Transverse colon (tissue), 4 donors: ENCODE data around the gene MAPK8IP3. TPM values are rescaled to one million over a fixed set of nuclear protein-coding genes. Genes with fewer than 3 reads are reported as not detected.

ENCODE experiments used
- DNase-seq: peaks from one replicate; pipeline ENCODE4 v3.0.0-alpha.2; 2019
- H3K27ac ChIP-seq, 4 donors: fragments of 200-600 bp; sonication (generic); 2 replicates each; pipeline ENCODE4 v1.5.1; 2016 to 2018; ENCODE audit warnings: inconsistent platforms in 4 of 4
- H3K27me3 ChIP-seq: fragments of 200-600 bp; sonication (generic); 2 replicates; pipeline ENCODE4 v1.5.1; 2017; ENCODE audit warnings: inconsistent platforms
- H3K36me3 ChIP-seq, 4 donors: fragments of 200-600 bp; sonication (generic); 2 replicates each; pipeline ENCODE4 v1.5.1; 2017 to 2019; ENCODE audit warnings: inconsistent platforms in 4 of 4
- H3K4me1 ChIP-seq, 4 donors: fragments of 200-600 bp; sonication (generic); 2 replicates each; pipeline ENCODE4 v1.5.1; 2017 to 2020; ENCODE audit warnings: inconsistent platforms in 4 of 4
- H3K4me3 ChIP-seq, 4 donors: fragments of 200-600 bp; sonication (generic); 1 replicate in 1 of 4; 2 replicates in 3 of 4; pipeline versions ENCODE4 v1.5.1 to v1.6.1; 2017 to 2019; ENCODE audit warnings: inconsistent platforms in 4 of 4
- H3K9me3 ChIP-seq, 2 donors: fragments of 200-600 bp; sonication (generic); 2 replicates each; pipeline ENCODE4 v1.5.1; 2017 to 2019; ENCODE audit warnings: inconsistent platforms in 2 of 2
- CTCF ChIP-seq, 5 experiments: fragments of 200-600 bp in 3 of 5; fragments of 450-650 bp in 2 of 5; sonication (generic) in 3 of 5; IDR thresholded peaks; 1 replicate in 2 of 5; 2 replicates in 3 of 5; pipeline ENCODE4 v1.5.1; 2016 to 2017; ENCODE audit warnings: antibody characterized with exemption in 5 of 5, inconsistent platforms in 3 of 5, mild to moderate bottlenecking in 2 of 5, moderate library complexity in 1 of 5
- EP300 ChIP-seq: sonication (generic); formaldehyde crosslinking; IDR thresholded peaks from one replicate; pipeline ENCODE4 v1.6.1; 2017; ENCODE audit warnings: antibody characterized with exemption, low read depth
- POLR2A ChIP-seq: fragments of 450-650 bp; IDR thresholded peaks from one replicate; pipeline ENCODE4 v1.6.1; 2016; ENCODE audit warnings: antibody characterized with exemption, mild to moderate bottlenecking, moderate library complexity
- POLR2AphosphoS5 ChIP-seq, 3 donors: sonication (generic); formaldehyde crosslinking; IDR thresholded peaks; one replicate each; pipeline ENCODE4 v1.6.1; 2016; ENCODE audit warnings: antibody characterized with exemption in 3 of 3
- WGBS, 2 donors: methylation state at CpG; one replicate each; pipeline ENCODE4 v1.1.5; 2018; ENCODE audit warnings: low coverage in 1 of 2; 5-methylcytosine and 5-hydroxymethylcytosine counted together
- in situ Hi-C, 4 donors: fragments of 200-750 bp; cut with MboI; loops; one replicate each; pipeline versions ENCODE4 v1.15.0 to v1.15.1; 2017; ENCODE audit warnings: low sequenced_read_pairs in 3 of 4, low pct_ligation_motif_present in 1 of 4, low pct_unique_long_range_greater_than_20kb in 1 of 4
- intact Hi-C: fragments of 100-400 bp; cut with DNase I; formaldehyde crosslinking; loops from one replicate; pipeline ENCODE4 v1.15.1; 2023; ENCODE audit warnings: low total_unique reads
- total RNA-seq, 4 donors: library from RNA; depleted of rRNA; stranded (reverse); fragments of >200 nt; gene quantifications; one replicate each; pipeline ENCODE4 v1.1.0, GENCODE V29; 2016

The MAPK8IP3 gene
- total RNA-seq, 4 donors from 2014 or later: 74.0 to 250 (median 138) TPM

GRCh38 chr16:1710811-1711507 lies 5.0 kb downstream of the MAPK8IP3 start:
- intact Hi-C loops (no loop called here), in situ Hi-C loops (no loop called here)
- Histone ChIP-seq H3K36me3 (no peaks in the 10 kb centered on the region), H3K27ac (no peak overlapping the region), H3K9me3 (no peaks in the 10 kb centered on the region), H3K4me1 (peaks cover 11 to 26% (median 17%) of the 10 kb centered on the region in 4 donors), H3K4me3 (no peak overlapping the region), H3K27me3 (no peaks in the 10 kb centered on the region)
- DNase-seq: no peak
- TF ChIP-seq EP300 (no peak), POLR2A (no peak), CTCF (IDR thresholded peaks at IDR 0.05) (no peak), POLR2AphosphoS5 (IDR thresholded peaks at IDR 0.05) (no peak)
- 86% methylated on average over 17 of the region's 17 CpGs; no CpG with 5 or more reads in 1 of the 2 donors for WGBS, 2 donors

- in situ Hi-C loops: no loop called here
These were observed 6.8 kb downstream of the MAPK8IP3 start for GRCh38 chr16:1712791-1713261.

GRCh38 chr16:1713331-1713730 lies 7.3 kb downstream of the MAPK8IP3 start:
- 74 to 86% methylated on average over 4 to 7 of the region's 7 CpGs for WGBS, 2 donors
- no peak for DNase-seq
- no peaks in the 10 kb centered on the region for H3K9me3 ChIP-seq
- H3K27ac ChIP-seq: peak overlapping the region in 1 of 4 donors; percentile 17
- intact Hi-C loops: no loop called here
- no peaks in the 10 kb centered on the region for H3K27me3 ChIP-seq
- in situ Hi-C loops: no loop called here
- no peak overlapping the region for H3K4me3 ChIP-seq
- no peak for TF ChIP-seq POLR2AphosphoS5 (IDR thresholded peaks at IDR 0.05)
- no peak for TF ChIP-seq CTCF (IDR thresholded peaks at IDR 0.05)
- TF ChIP-seq EP300: no peak
- no peak for TF ChIP-seq POLR2A
- no peaks in the 10 kb centered on the region for H3K36me3 ChIP-seq
- peaks cover 0 to 7% (median 3%) of the 10 kb centered on the region in 4 donors for H3K4me1 ChIP-seq

More at GRCh38 chr16:1712791-1713261, 6.8 kb downstream of the MAPK8IP3 start:
- Histone ChIP-seq H3K27ac (no peak overlapping the region), H3K4me3 (no peak overlapping the region), H3K27me3 (no peaks in the 10 kb centered on the region), H3K9me3 (no peaks in the 10 kb centered on the region), H3K36me3 (no peaks in the 10 kb centered on the region), H3K4me1 (peaks cover 4 to 12% (median 8%) of the 10 kb centered on the region in 4 donors)
- WGBS, 2 donors: 77% methylated on average over 14 of the region's 14 CpGs; no CpG with 5 or more reads in 1 of the 2 donors
- DNase-seq: no peak
- intact Hi-C loops: no loop called here
- no peak for TF ChIP-seq POLR2A
- TF ChIP-seq POLR2AphosphoS5 (IDR thresholded peaks at IDR 0.05): no peak
- no peak for TF ChIP-seq CTCF (IDR thresholded peaks at IDR 0.05)
- no peak for TF ChIP-seq EP300

GRCh38 chr16:1713933-1714332 lies 7.9 kb downstream of the MAPK8IP3 start:
- Histone ChIP-seq H3K4me3 (no peak overlapping the region), H3K27ac (peak overlapping the region in 1 of 4 donors; percentile 20), H3K4me1 (peaks cover 0 to under 1% (median 0%) of the 10 kb centered on the region in 4 donors), H3K36me3 (no peaks in the 10 kb centered on the region), H3K27me3 (no peaks in the 10 kb centered on the region), H3K9me3 (no peaks in the 10 kb centered on the region)
- in situ Hi-C loops: no loop called here
- TF ChIP-seq POLR2AphosphoS5 (IDR thresholded peaks at IDR 0.05): no peak
- TF ChIP-seq CTCF (IDR thresholded peaks at IDR 0.05): no peak
- TF ChIP-seq EP300: no peak
- no peak for TF ChIP-seq POLR2A
- WGBS, 2 donors: 84% methylated on average over 11 of the region's 14 CpGs; no CpG with 5 or more reads in 1 of the 2 donors
- DNase-seq: peak; percentile 41
- intact Hi-C loops: no loop called here
